GM12891 (cell line): Measurements from ENCODE around the gene VPS4A.

Source experiments
- PAX5 ChIP-seq: IDR thresholded peaks from 2 replicates; pipeline ENCODE4 v1.6.1; 2011; ENCODE audit warnings: low read length, moderate library complexity, mild to moderate bottlenecking; ENCODE audit not compliant: insufficient read depth, severe bottlenecking
- POLR2A ChIP-seq: IDR thresholded peaks from 2 replicates; pipeline ENCODE4 v1.6.1; 2011; ENCODE audit warnings: low read depth, low read length, control low read depth
- POLR2AphosphoS5 ChIP-seq: IDR thresholded peaks from 2 replicates; pipeline ENCODE4 v1.6.1; 2011; ENCODE audit warnings: low read depth, low read length, control low read depth
- POU2F2 ChIP-seq: IDR thresholded peaks from 2 replicates; pipeline ENCODE4 v1.6.1; 2011; ENCODE audit warnings: low read depth, mild to moderate bottlenecking, control low read depth, low read length, moderate library complexity
- TAF1 ChIP-seq: IDR thresholded peaks from 2 replicates; pipeline ENCODE4 v1.6.1; 2011; ENCODE audit warnings: low read depth, low read length, control low read depth

DNA sequence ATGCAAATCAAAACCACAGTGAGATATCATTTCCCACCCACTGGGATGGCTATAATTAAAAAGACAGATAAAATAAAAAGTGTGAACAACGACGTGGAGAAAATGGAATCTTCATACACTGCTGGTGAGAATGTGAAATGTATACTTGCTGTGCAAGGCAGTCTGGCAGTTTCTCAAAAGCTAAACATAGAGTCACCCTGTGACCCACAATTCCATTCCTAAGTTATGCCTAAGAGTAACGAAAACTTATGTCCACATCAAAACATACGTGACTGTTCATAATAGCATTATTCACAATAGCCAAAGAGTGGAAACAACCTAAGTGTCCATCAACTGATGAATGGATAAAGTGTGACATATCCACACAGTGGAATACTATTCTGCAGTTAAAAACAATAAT is 38.1 kb upstream of the VPS4A start:
- TF ChIP-seq POLR2A = no peak
- TF ChIP-seq PAX5 = no peak
- no peak for TF ChIP-seq POLR2AphosphoS5
- no peak for TF ChIP-seq TAF1
- TF ChIP-seq POU2F2 = no peak
